ENCODE results near the gene NPAS3.

NPAS3 gene

DNA sequence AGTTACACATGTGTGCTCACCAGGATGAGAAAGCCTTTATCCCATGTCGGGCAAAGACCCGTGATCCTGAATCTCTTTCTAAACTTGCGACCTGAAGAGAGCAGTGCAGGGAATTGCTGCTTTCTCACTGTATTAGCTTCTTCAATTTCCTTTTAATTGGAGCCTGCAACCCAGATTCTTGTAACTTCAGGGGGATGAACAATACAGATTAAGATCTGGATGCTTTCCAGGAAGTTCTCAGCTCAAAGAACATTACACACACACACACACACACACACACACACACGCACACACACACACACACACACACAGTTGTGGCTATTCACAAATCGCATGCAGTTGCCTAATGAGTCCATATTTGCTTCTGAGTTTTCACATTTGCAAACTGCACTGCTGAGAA is 268.3 kb downstream of the NPAS3 start:
- TF ChIP-seq, protein P1, sequence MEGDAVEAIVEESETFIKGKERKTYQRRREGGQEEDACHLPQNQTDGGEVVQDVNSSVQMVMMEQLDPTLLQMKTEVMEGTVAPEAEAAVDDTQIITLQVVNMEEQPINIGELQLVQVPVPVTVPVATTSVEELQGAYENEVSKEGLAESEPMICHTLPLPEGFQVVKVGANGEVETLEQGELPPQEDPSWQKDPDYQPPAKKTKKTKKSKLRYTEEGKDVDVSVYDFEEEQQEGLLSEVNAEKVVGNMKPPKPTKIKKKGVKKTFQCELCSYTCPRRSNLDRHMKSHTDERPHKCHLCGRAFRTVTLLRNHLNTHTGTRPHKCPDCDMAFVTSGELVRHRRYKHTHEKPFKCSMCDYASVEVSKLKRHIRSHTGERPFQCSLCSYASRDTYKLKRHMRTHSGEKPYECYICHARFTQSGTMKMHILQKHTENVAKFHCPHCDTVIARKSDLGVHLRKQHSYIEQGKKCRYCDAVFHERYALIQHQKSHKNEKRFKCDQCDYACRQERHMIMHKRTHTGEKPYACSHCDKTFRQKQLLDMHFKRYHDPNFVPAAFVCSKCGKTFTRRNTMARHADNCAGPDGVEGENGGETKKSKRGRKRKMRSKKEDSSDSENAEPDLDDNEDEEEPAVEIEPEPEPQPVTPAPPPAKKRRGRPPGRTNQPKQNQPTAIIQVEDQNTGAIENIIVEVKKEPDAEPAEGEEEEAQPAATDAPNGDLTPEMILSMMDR (IDR thresholded peaks at IDR 0.05; ENCODE audit: control extremely low read depth, extremely low read depth, low read depth, missing control alignments) = no peak
- ChIA-PET POLR2A (no interaction called here), CTCF (interaction anchor here (0.7 kb wide), 1 partner anchor 8 kb away, joined by 3 read pairs; no protein-coding TSS in a partner anchor)
- DNase-seq (ENCODE audit: extremely low spot score) = no peak

DNA sequence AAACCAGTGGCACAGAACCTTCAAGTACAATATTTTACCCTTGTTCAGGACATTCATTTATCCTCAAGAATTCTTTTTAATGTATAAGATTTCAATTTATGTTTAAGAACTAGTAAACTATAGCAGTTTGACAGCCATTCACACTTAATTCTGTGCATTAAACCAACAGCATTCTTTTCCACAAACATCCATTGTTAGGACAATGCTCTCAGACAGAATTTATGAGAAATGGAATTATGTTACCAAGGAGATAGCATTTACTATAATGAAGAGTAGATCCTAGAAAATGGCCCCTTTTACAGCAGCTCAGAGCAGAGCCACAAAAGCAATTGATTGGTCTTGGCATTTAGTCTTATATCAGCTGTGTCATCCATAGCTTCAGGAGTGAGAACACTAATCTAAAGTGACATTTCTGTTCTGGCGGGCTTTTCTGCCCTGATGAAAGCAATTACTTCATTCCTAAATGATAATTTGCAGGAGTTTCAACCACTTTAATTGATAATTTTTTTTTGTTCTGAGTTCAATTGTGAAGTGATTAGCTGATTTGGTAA is 268.9 kb downstream of the NPAS3 start:
- ChIA-PET POLR2A (no interaction called here), CTCF (interaction anchor here (0.7 kb wide), 1 partner anchor 7 kb away, joined by 3 read pairs; no protein-coding TSS in a partner anchor)
- no peak for DNase-seq (ENCODE audit: extremely low spot score)
- TF ChIP-seq, protein P1 (IDR thresholded peaks at IDR 0.05; ENCODE audit: control extremely low read depth, extremely low read depth, low read depth, missing control alignments) = no peak

DNA sequence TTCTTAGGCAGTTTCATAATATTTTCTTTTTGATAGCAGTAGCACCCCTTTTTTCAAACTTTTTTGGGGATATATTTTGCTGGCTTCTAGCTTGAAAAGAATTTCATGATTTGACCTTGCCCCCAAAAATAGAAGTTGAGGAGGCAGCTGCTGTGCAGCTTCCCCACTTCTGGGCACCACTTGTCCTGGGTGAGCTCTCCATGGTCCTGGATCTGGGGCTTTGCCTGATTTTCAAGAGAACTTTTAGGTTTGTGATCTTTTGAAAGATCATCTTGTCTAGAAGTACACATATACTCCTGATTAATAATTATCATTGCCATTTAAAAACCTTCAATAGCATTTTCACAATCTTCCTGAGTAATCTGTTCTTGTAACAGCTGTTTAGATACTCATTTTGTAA is 271.6 kb downstream of the NPAS3 start:
- no peak for DNase-seq (ENCODE audit: extremely low spot score)
- POLR2A ChIA-PET = no interaction called here
- TF ChIP-seq, protein P1 (IDR thresholded peaks at IDR 0.05; ENCODE audit: control extremely low read depth, extremely low read depth, low read depth, missing control alignments) = no peak
- CTCF ChIA-PET = no interaction called here

DNA sequence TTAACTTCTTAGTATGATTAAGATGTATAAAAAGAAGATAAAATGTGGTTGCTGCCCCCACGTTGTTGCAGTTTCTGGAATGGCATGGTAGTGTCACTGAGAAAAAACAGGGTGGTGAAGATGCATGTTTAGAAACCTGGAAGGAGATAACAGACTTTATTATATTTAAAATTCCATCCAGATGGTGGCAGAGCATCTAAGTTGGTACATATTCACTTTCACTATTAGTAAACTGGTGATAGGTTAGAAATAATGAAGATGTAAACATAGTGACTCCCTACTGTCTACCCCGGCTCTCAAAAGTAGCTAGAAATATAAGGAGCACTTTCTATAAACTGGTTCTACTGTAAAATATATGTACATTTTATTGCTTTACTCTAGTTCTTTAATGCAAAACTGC is 279.3 kb downstream of the NPAS3 start:
- ChIA-PET CTCF (no interaction called here), POLR2A (no interaction called here)
- TF ChIP-seq, protein P1 (IDR thresholded peaks at IDR 0.05; ENCODE audit: control extremely low read depth, extremely low read depth, low read depth, missing control alignments) = no peak
- no peak for DNase-seq (ENCODE audit: extremely low spot score)

DNA sequence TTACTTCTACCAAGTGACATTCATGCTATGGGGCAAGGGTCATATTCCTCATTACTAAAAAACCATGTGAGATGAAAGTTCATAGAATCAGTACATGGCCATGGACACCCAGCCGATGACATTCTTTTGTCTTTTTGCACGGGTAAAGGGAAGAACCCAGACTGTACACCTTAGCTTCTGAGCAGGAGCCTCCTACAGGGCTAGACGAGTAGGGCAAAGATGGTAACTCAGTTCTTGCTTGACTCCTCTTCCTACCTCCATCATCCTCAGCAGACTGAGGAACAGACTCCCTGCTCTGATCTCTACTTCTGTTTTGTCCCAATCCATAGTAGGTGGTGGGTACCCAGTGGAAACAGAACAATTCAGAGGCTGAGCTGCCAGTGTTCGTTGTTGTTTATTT is 281.3 kb downstream of the NPAS3 start:
- TF ChIP-seq, protein P1 (IDR thresholded peaks at IDR 0.05; ENCODE audit: control extremely low read depth, extremely low read depth, low read depth, missing control alignments) = no peak
- no peak for DNase-seq (ENCODE audit: extremely low spot score)
- ChIA-PET POLR2A (no interaction called here), CTCF (interaction anchor here (1.4 kb wide), 1 partner anchor 10 kb away, joined by 3 read pairs; no protein-coding TSS in a partner anchor)

DNA sequence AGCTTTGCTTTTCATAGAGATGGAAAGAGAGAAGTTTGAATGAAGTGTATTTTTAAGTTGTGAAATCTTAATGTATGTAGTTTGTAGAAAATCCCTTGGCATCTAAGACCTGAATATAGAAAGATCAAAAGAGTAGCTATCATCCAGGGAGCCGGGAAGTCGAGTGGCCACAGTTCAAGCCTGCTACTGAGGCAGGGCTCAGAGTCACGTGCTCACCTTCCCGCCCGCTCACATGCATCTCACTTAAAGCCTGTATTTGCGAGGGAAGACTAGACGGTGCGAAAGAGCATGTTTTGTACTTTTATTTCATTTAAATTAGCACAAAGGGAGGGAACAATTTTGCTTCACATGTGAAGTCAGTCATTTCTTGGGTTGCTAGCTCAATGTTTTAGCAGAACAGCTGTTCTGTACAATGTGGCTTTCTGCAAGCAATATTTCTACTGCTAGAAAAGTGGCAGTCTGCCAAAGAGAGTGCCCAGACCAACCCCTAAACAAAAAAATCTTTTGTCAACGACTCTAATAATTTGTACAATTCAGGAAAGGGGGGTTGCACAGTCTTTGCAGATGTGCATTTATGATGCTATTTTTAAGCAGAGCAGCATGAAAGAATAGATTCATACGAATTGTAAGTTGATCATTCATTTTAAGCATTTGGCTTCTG is 290.7 kb downstream of the NPAS3 start:
- ChIA-PET CTCF (interaction anchor here (1.0 to 1.1 kb wide), 2 partner anchors 10 to 13 kb away, joined by 3 read pairs; no protein-coding TSS in a partner anchor), POLR2A (no interaction called here)
- no peak for DNase-seq (ENCODE audit: extremely low spot score)
- TF ChIP-seq, protein P1 (IDR thresholded peaks at IDR 0.05; ENCODE audit: control extremely low read depth, extremely low read depth, low read depth, missing control alignments) = no peak
